Esophagus squamous epithelium (tissue), 5 donors: ENCODE measurements around the gene ACAA2. TPM values are rescaled to one million over a fixed set of nuclear protein-coding genes. Genes with fewer than 3 reads are reported as not detected.

ENCODE experiments used
- DNase-seq: peaks from one replicate; lab custom pipeline; 2025; lab: John Stamatoyannopoulos, UW
- H3K27ac ChIP-seq, 4 donors: fragments of 200-600 bp; sonication (generic); one replicate each; pipeline ENCODE4 v1.5.1; 2016 to 2019; ENCODE audit warnings: mild to moderate bottlenecking in 1 of 4
- H3K27me3 ChIP-seq, 4 donors: fragments of 200-600 bp; sonication (generic); 1 replicate in 3 of 4; 2 replicates in 1 of 4; pipeline versions ENCODE4 v1.5.1 to v1.6.0; 2017 to 2021; ENCODE audit warnings: antibody characterized with exemption in 1 of 4
- H3K36me3 ChIP-seq, 3 donors: fragments of 200-600 bp; sonication (generic); one replicate each; pipeline ENCODE4 v1.5.1; 2016 to 2019
- H3K4me1 ChIP-seq, 3 donors: fragments of 200-600 bp; sonication (generic); one replicate each; pipeline ENCODE4 v1.5.1; 2017 to 2019
- H3K4me3 ChIP-seq, 4 donors: fragments of 200-600 bp; sonication (generic); 1 replicate in 3 of 4; 2 replicates in 1 of 4; pipeline ENCODE4 v1.5.1; 2016 to 2019; ENCODE audit warnings: mild to moderate bottlenecking in 2 of 4, moderate library complexity in 1 of 4
- H3K9me3 ChIP-seq, 3 donors: fragments of 200-600 bp; sonication (generic); one replicate each; pipeline ENCODE4 v1.5.1; 2016 to 2019
- POLR2A ChIP-seq, 4 donors: fragments of 450-650 bp; IDR thresholded peaks; one replicate each; pipeline ENCODE4 v1.6.1; 2017; ENCODE audit warnings: antibody characterized with exemption in 4 of 4, mild to moderate bottlenecking in 4 of 4, moderate library complexity in 3 of 4
- WGBS, 2 donors: methylation state at CpG; one replicate each; pipeline ENCODE4 v1.1.5; 2018; 5-methylcytosine and 5-hydroxymethylcytosine counted together
- intact Hi-C: fragments of 100-400 bp; cut with DNase I; formaldehyde crosslinking; loops from one replicate; pipeline ENCODE4 v1.15.0; 2022
- total RNA-seq, 4 donors: library from RNA; depleted of rRNA; stranded (reverse); fragments of >200 nt; gene quantifications; one replicate each; pipeline ENCODE4 v1.1.0, GENCODE V29; 2016
- TF ChIP-seq, protein P1 (sequence below), 6 experiments: fragments of 450-650 bp in 4 of 6; fragments of 200-600 bp in 2 of 6; sonication (generic) in 2 of 6; IDR thresholded peaks; one replicate each; pipeline ENCODE4 v1.5.1; 2016 to 2019; ENCODE audit warnings: antibody characterized with exemption in 6 of 6, mild to moderate bottlenecking in 4 of 6, moderate library complexity in 4 of 6
- donor health status: DM: yes; HTN: yes; CAD: no.

ACAA2 gene
- total RNA-seq, 4 donors from 2014 or later: 6.8 to 43.6 (median 15.9) TPM

DNA sequence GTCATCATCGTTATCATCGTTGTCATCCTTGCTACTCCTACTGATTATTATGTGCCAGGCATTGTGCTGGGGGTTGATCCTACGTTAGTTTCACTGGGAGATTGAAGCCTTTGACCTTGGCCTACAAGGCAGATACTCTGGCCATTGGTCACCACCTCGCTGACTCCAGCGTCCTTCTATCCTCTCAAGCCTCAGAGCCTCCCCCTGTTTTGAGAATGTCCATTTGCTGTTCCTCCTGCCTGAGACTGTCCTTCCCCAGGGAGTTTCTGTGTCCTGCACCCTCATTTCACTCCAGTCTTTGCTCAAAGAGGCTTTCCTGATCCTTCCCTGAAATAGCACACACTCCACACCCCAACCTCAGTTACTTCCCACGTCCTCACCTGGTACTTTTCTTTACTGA is 57.8 kb downstream of the ACAA2 start:
- Histone ChIP-seq H3K27ac (no peak overlapping the region), H3K36me3 (no peaks in the 10 kb centered on the region), H3K9me3 (no peaks in the 10 kb centered on the region), H3K27me3 (peaks cover 0 to 23% (median 0%) of the 10 kb centered on the region in 4 donors), H3K4me1 (no peaks in the 10 kb centered on the region), H3K4me3 (no peak overlapping the region)
- no peak for TF ChIP-seq POLR2A (IDR thresholded peaks at IDR 0.05)
- TF ChIP-seq, protein P1, sequence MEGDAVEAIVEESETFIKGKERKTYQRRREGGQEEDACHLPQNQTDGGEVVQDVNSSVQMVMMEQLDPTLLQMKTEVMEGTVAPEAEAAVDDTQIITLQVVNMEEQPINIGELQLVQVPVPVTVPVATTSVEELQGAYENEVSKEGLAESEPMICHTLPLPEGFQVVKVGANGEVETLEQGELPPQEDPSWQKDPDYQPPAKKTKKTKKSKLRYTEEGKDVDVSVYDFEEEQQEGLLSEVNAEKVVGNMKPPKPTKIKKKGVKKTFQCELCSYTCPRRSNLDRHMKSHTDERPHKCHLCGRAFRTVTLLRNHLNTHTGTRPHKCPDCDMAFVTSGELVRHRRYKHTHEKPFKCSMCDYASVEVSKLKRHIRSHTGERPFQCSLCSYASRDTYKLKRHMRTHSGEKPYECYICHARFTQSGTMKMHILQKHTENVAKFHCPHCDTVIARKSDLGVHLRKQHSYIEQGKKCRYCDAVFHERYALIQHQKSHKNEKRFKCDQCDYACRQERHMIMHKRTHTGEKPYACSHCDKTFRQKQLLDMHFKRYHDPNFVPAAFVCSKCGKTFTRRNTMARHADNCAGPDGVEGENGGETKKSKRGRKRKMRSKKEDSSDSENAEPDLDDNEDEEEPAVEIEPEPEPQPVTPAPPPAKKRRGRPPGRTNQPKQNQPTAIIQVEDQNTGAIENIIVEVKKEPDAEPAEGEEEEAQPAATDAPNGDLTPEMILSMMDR (IDR thresholded peaks at IDR 0.05): no peak
- WGBS, 2 donors: 85 to 91% methylated on average over 6 of the region's 6 CpGs
- intact Hi-C loops: no loop called here
- no peak for DNase-seq

DNA sequence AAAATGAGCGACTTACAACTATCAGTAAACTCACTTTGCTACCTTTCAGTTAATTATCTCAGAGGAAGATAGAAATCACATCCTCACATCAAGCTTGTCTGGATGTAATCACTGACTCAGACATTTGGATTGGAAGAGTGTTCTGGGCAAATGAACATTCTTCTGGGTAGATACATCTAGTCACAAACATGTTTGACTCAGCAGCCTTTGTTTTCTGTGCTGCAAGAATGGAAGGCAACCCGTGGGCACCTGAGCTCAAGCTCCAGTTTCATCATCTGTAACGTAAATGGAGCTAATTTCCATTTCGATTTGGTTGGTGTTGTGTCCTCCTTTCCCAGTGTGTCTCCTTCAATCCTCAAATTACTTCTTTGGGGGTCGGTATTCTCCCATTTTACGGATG is 58.5 kb downstream of the ACAA2 start:
- Histone ChIP-seq H3K27me3 (peaks cover 0 to 23% (median 0%) of the 10 kb centered on the region in 4 donors), H3K36me3 (no peaks in the 10 kb centered on the region), H3K4me1 (no peaks in the 10 kb centered on the region), H3K27ac (no peak overlapping the region), H3K4me3 (no peak overlapping the region), H3K9me3 (no peaks in the 10 kb centered on the region)
- intact Hi-C loops: no loop called here
- DNase-seq: no peak
- TF ChIP-seq POLR2A (IDR thresholded peaks at IDR 0.05): no peak
- TF ChIP-seq, protein P1 (IDR thresholded peaks at IDR 0.05): no peak
- 70 to 76% methylated on average over 6 of the region's 6 CpGs for WGBS, 2 donors

DNA sequence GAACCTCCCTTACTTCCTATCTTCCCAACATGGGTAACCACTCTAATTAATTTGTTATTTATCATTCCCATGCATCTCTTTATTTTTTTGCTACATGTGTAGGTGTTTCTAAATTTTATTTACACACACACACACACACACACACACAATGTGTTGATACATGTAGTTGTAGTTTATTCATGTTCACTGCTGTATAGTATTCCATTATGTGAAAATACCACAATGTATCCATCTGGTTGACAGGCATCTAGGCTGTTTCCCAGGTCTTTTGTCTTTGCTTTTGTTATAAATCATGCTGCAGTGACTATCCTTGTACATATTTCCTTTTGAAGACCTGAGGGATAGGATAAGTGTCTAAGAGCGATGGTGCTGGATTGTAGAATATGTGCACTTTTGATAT is 59.7 kb downstream of the ACAA2 start:
- intact Hi-C loops: no loop called here
- Histone ChIP-seq H3K27me3 (peaks cover 0 to 23% (median 0%) of the 10 kb centered on the region in 4 donors), H3K27ac (no peak overlapping the region), H3K9me3 (no peaks in the 10 kb centered on the region), H3K4me1 (no peaks in the 10 kb centered on the region), H3K4me3 (no peak overlapping the region), H3K36me3 (no peaks in the 10 kb centered on the region)
- no peak for DNase-seq
- 95 to 100% methylated on average over 1 of the region's 1 CpG for WGBS, 2 donors
- TF ChIP-seq, protein P1 (IDR thresholded peaks at IDR 0.05): no peak
- no peak for TF ChIP-seq POLR2A (IDR thresholded peaks at IDR 0.05)

DNA sequence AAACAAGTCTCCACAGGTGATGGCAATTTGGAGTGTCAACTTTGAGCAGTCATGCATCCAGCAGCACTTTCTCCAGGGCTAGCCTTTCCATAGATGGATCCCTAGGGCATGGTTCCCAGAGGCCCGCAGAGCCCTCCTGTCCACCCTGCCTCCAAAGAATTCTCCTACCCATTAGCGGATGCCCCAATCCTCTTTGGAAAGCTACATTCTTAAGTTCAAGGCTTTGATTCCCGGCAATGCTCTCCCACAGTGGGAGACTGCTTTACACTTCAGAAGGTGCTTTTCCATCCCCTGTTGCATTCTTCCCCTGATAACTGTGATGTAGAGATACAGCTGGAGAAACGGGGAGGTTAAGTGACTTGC is 61.3 kb downstream of the ACAA2 start:
- DNase-seq: no peak

DNA sequence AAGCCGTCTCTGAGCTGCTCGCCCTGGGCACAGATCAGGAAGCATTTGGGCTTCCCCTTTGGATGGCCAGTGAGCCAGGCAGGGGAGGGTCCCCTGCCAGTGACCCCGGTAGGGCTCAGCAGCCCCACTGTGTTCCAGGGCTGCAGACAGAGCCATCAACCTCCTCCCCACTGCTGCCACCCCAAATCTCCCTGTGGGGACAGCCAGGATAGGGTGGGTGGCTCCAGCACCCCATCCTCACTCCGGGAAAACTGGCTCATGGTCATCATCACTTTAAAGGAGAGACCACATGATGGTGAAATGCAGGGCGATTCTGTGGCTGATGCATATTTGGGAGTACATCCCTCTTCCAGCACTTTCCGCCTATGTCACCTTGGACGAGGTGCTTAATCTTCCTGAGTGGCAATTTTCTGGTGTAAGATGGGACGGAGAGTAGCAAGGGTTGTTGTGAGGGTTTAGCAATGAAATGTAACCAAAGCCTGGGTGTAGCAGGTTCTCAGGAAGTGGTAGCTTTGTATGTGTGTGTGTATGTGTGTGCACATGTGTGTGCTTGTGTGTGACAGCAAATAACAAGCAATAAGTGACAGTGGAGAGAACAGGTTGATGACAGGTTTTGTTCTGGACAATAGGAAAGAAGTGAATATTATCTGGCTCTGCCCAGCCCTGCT is 61.8 kb downstream of the ACAA2 start:
- no peak for DNase-seq
- TF ChIP-seq POLR2A (IDR thresholded peaks at IDR 0.05): no peak
- TF ChIP-seq, protein P1 (IDR thresholded peaks at IDR 0.05): no peak
- Histone ChIP-seq H3K27ac (no peak overlapping the region), H3K27me3 (peaks cover 0 to 23% (median 0%) of the 10 kb centered on the region in 4 donors), H3K9me3 (no peaks in the 10 kb centered on the region), H3K36me3 (no peaks in the 10 kb centered on the region), H3K4me3 (no peak overlapping the region), H3K4me1 (no peaks in the 10 kb centered on the region)
- intact Hi-C loops: no loop called here
- WGBS, 2 donors: 63 to 72% methylated on average over 4 of the region's 8 CpGs

More for the DNA sequence above, 61.3 kb downstream of the ACAA2 start:
- Histone ChIP-seq H3K27ac (no peak overlapping the region), H3K9me3 (no peaks in the 10 kb centered on the region), H3K4me1 (no peaks in the 10 kb centered on the region), H3K27me3 (peaks cover 0 to 23% (median 0%) of the 10 kb centered on the region in 4 donors), H3K4me3 (no peak overlapping the region), H3K36me3 (no peaks in the 10 kb centered on the region)
- intact Hi-C loops: no loop called here
- WGBS, 2 donors: 55 to 72% methylated on average over 3 to 4 of the region's 4 CpGs
- TF ChIP-seq, protein P1 (IDR thresholded peaks at IDR 0.05): no peak
- TF ChIP-seq POLR2A (IDR thresholded peaks at IDR 0.05): no peak
